Mesenchymal stem cell (in vitro differentiated cells and primary cell): ENCODE results near the gene FNIP2.

ENCODE experiments used
- DNase-seq: peaks from one replicate; pipeline ENCODE4 v3.0.0-alpha.2; 2013
- H2AFZ ChIP-seq: one replicate; pipeline ENCODE4 v1.6.1; 2013; ENCODE audit warnings: low read depth, mild to moderate bottlenecking, control low read depth, inconsistent platforms, low read length, moderate library complexity
- H2AK5ac ChIP-seq: 2 replicates; pipeline ENCODE4 v1.6.1; 2013; ENCODE audit warnings: low read length, moderate library complexity, mild to moderate bottlenecking, inconsistent platforms; ENCODE audit not compliant: severe bottlenecking
- H2BK120ac ChIP-seq: one replicate; pipeline ENCODE4 v1.6.1; 2013; ENCODE audit warnings: low read depth, mild to moderate bottlenecking, inconsistent platforms, low read length, moderate library complexity
- H2BK12ac ChIP-seq, 2 experiments: one replicate each; pipeline ENCODE4 v1.6.1; 2013; ENCODE audit warnings: inconsistent platforms in 2 of 2, low read length in 2 of 2, mild to moderate bottlenecking in 2 of 2, moderate library complexity in 2 of 2, control low read depth in 1 of 2
- H2BK15ac ChIP-seq: one replicate; pipeline ENCODE4 v1.6.1; 2013; ENCODE audit warnings: mild to moderate bottlenecking, low read depth, inconsistent platforms; ENCODE audit not compliant: poor library complexity, severe bottlenecking
- H2BK5ac ChIP-seq: 2 replicates; pipeline ENCODE4 v1.6.1; 2013; ENCODE audit warnings: low read depth, mild to moderate bottlenecking, low read length, control low read depth, inconsistent platforms; ENCODE audit not compliant: poor library complexity, severe bottlenecking
- H3K14ac ChIP-seq, 2 experiments: one replicate each; pipeline ENCODE4 v1.6.1; 2013; ENCODE audit warnings: inconsistent platforms in 2 of 2, low read length in 2 of 2, control low read depth in 1 of 2, mild to moderate bottlenecking in 1 of 2, moderate library complexity in 1 of 2
- H3K18ac ChIP-seq, 2 experiments: one replicate each; pipeline ENCODE4 v1.6.1; 2013; ENCODE audit warnings: inconsistent platforms in 2 of 2, low read length in 2 of 2, control low read depth in 1 of 2, low read depth in 1 of 2, mild to moderate bottlenecking in 1 of 2
- H3K23ac ChIP-seq, 2 experiments: one replicate each; pipeline ENCODE4 v1.6.1; 2013; ENCODE audit warnings: inconsistent platforms in 2 of 2, low read length in 2 of 2, mild to moderate bottlenecking in 2 of 2, moderate library complexity in 2 of 2, control low read depth in 1 of 2
- H3K27ac ChIP-seq: 2 replicates; pipeline ENCODE4 v1.5.1; 2013; ENCODE audit warnings: mild to moderate bottlenecking, moderate library complexity, low read length, control low read depth, inconsistent platforms; ENCODE audit not compliant: poor library complexity, severe bottlenecking
- H3K27me3 ChIP-seq, 2 experiments: 2 replicates each; pipeline versions ENCODE4 v1.6.1 to v1.7.0; 2013; ENCODE audit warnings: low read length in 2 of 2, mild to moderate bottlenecking in 2 of 2, moderate library complexity in 2 of 2, control low read depth in 1 of 2, inconsistent platforms in 1 of 2; ENCODE audit not compliant: control insufficient read depth in 1 of 2, insufficient read depth in 1 of 2
- H3K36me3 ChIP-seq, 2 experiments: 2 replicates each; pipeline versions ENCODE4 v1.6.1 to v1.7.0; 2013; ENCODE audit warnings: low read length in 2 of 2, control low read depth in 1 of 2, inconsistent platforms in 1 of 2, low read depth in 1 of 2, mild to moderate bottlenecking in 1 of 2; ENCODE audit not compliant: insufficient read depth in 2 of 2, control insufficient read depth in 1 of 2
- H3K4ac ChIP-seq, 2 experiments: one replicate each; pipeline ENCODE4 v1.6.1; 2013; ENCODE audit warnings: inconsistent platforms in 2 of 2, low read length in 2 of 2, mild to moderate bottlenecking in 2 of 2, moderate library complexity in 2 of 2, control low read depth in 1 of 2, low read depth in 1 of 2
- H3K4me1 ChIP-seq: 2 replicates; pipeline ENCODE4 v1.6.1; 2013; ENCODE audit warnings: low read depth, low read length, control low read depth; ENCODE audit not compliant: control insufficient read depth, insufficient read depth
- H3K4me2 ChIP-seq: 2 replicates; pipeline ENCODE4 v1.6.1; 2013; ENCODE audit warnings: low read length, mild to moderate bottlenecking, inconsistent platforms; ENCODE audit not compliant: poor library complexity, severe bottlenecking
- H3K4me3 ChIP-seq, 2 experiments: 2 replicates each; pipeline versions ENCODE4 v1.5.1 to v1.7.0; 2013; ENCODE audit warnings: low read length in 2 of 2, mild to moderate bottlenecking in 2 of 2, control low read depth in 1 of 2, low read depth in 1 of 2; ENCODE audit not compliant: insufficient read depth in 1 of 2
- H3K79me1 ChIP-seq: replicated peaks from 2 replicates; pipeline ENCODE4 v1.6.1; 2013; ENCODE audit warnings: mild to moderate bottlenecking, control low read depth, low read length, inconsistent platforms; ENCODE audit not compliant: poor library complexity, severe bottlenecking
- H3K9ac ChIP-seq: 2 replicates; pipeline ENCODE4 v1.7.0; 2013; ENCODE audit warnings: mild to moderate bottlenecking, low read length, moderate library complexity
- H3K9me3 ChIP-seq: 2 replicates; pipeline ENCODE4 v1.7.0; 2013; ENCODE audit warnings: mild to moderate bottlenecking, low read length; ENCODE audit not compliant: control insufficient read depth
- H4K8ac ChIP-seq: one replicate; pipeline ENCODE4 v1.6.1; 2013; ENCODE audit warnings: inconsistent platforms, mild to moderate bottlenecking, low read length, moderate library complexity
- H4K91ac ChIP-seq: one replicate; pipeline ENCODE4 v1.6.1; 2013; ENCODE audit warnings: mild to moderate bottlenecking, low read length, inconsistent platforms
- WGBS: methylation state at CpG from one replicate; pipeline ENCODE4 v1.1.7; 2013; ENCODE audit warnings: mixed read lengths; 5-methylcytosine and 5-hydroxymethylcytosine counted together

The FNIP2 gene

DNA sequence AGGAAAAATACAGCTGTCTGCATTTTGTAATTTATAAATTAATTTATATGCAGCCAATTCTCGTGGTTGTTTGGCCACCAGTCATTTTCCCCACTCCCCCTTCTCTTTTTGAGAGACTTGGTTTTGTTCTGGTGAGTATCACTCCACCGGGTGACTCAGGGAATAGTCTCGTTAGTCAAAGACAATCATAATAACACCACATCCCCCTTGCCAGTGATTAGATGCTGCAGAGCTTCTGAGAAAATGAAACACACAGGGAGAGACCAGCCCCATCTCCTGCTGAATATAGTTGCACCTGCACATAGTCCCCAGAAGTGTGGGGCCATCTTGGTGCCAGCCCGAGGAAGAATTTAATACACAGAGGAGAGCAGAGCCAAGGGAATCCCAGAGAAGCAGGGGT is 8.0 kb upstream of the FNIP2 start:
- H3K4ac ChIP-seq = no peak overlapping the region
- no peak overlapping the region for H3K9ac ChIP-seq
- no peak overlapping the region for H3K14ac ChIP-seq
- H4K8ac ChIP-seq = no peak overlapping the region
- no peak overlapping the region for H4K91ac ChIP-seq
- no peaks in the 10 kb centered on the region for H3K9me3 ChIP-seq
- no peak for DNase-seq
- no peak overlapping the region for H3K27ac ChIP-seq
- H3K4me3 ChIP-seq = no peak overlapping the region
- H3K18ac ChIP-seq = no peak overlapping the region
- H3K79me1 ChIP-seq = no peaks in the 10 kb centered on the region
- H2AK5ac ChIP-seq = no peak overlapping the region
- no peak overlapping the region for H2BK12ac ChIP-seq
- no peaks in the 10 kb centered on the region for H3K27me3 ChIP-seq
- no peak overlapping the region for H3K23ac ChIP-seq
- H3K4me1 ChIP-seq = no peaks in the 10 kb centered on the region
- no peak overlapping the region for H2BK5ac ChIP-seq
- no peak overlapping the region for H2BK15ac ChIP-seq
- H3K36me3 ChIP-seq = no peaks in the 10 kb centered on the region
- H2BK120ac ChIP-seq = no peak overlapping the region
- 87% methylated on average over 4 of the region's 4 CpGs for WGBS
- H2AFZ ChIP-seq = no peak overlapping the region
- no peak overlapping the region for H3K4me2 ChIP-seq

DNA sequence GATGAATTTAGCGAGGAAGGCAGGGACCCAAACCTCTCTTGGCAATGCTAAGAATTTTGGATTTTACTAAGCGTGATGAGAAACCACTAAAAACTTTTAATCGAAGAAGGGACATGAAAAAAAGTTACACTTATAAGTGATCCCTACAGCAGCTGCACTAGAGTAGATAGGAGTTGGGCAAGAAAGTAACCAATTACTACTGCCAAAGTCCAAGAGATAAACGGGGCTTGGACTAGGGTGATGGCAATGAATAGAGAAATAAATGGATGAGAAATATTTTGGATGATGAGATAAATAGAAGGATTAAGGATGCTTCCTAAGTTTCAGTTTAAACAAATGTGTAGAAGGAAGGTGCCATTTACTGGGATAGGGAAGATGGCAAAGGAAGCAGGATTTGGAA is 6.3 kb upstream of the FNIP2 start:
- H2BK120ac ChIP-seq = no peak overlapping the region
- H3K27ac ChIP-seq = no peak overlapping the region

DNA sequence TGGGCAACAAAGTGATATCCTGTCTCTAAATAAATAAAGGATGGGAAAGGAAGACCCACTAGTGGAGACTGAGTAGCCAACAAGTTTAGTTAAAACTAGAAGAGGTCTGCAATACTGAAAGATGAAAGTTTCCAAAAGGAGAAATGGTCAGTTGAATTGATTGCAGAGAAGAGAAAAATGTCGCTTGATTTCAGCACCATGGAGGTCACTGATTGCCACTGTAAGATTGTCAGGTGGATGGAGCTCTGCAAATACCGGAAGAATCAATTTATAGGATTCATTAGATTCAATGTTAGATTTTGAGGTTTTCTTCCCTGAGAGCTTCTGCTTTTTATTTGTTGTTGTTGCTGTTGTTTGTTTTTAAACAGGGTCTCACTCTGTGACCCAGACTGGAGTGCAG is 5.4 kb upstream of the FNIP2 start:
- no peak overlapping the region for H3K4me3 ChIP-seq
- no peak overlapping the region for H3K4ac ChIP-seq
- no peaks in the 10 kb centered on the region for H3K79me1 ChIP-seq
- H3K4me2 ChIP-seq = no peak overlapping the region
- H3K27ac ChIP-seq = no peak overlapping the region
- H2BK15ac ChIP-seq = no peak overlapping the region
- H2AK5ac ChIP-seq = no peak overlapping the region
- H3K9ac ChIP-seq = no peak overlapping the region
- DNase-seq = no peak
- no peaks in the 10 kb centered on the region for H3K9me3 ChIP-seq
- no peak overlapping the region for H4K91ac ChIP-seq
- no peak overlapping the region for H4K8ac ChIP-seq
- no peaks in the 10 kb centered on the region for H3K4me1 ChIP-seq
- H2BK12ac ChIP-seq = no peak overlapping the region
- no peaks in the 10 kb centered on the region for H3K36me3 ChIP-seq
- no peak overlapping the region for H3K18ac ChIP-seq
- H3K27me3 ChIP-seq = no peaks in the 10 kb centered on the region
- no peak overlapping the region for H2AFZ ChIP-seq
- H3K23ac ChIP-seq = no peak overlapping the region
- WGBS = 41% methylated on average over 2 of the region's 2 CpGs
- no peak overlapping the region for H2BK5ac ChIP-seq
- H2BK120ac ChIP-seq = no peak overlapping the region
- H3K14ac ChIP-seq = no peak overlapping the region

More for the DNA sequence above, 6.3 kb upstream of the FNIP2 start:
- Histone ChIP-seq H2AK5ac (no peak overlapping the region), H2BK5ac (no peak overlapping the region), H3K4me1 (no peaks in the 10 kb centered on the region), H4K8ac (no peak overlapping the region), H4K91ac (no peak overlapping the region), H3K23ac (no peak overlapping the region), H3K9ac (no peak overlapping the region), H3K4me2 (no peak overlapping the region), H3K14ac (no peak overlapping the region), H3K9me3 (no peaks in the 10 kb centered on the region), H3K4me3 (no peak overlapping the region), H3K18ac (no peak overlapping the region), H3K36me3 (no peaks in the 10 kb centered on the region), H2BK15ac (no peak overlapping the region), H3K4ac (no peak overlapping the region), H2AFZ (no peak overlapping the region), H3K79me1 (no peaks in the 10 kb centered on the region), H3K27me3 (no peaks in the 10 kb centered on the region), H2BK12ac (no peak overlapping the region)
- DNase-seq = no peak
- 84% methylated on average over 4 of the region's 4 CpGs for WGBS

DNA sequence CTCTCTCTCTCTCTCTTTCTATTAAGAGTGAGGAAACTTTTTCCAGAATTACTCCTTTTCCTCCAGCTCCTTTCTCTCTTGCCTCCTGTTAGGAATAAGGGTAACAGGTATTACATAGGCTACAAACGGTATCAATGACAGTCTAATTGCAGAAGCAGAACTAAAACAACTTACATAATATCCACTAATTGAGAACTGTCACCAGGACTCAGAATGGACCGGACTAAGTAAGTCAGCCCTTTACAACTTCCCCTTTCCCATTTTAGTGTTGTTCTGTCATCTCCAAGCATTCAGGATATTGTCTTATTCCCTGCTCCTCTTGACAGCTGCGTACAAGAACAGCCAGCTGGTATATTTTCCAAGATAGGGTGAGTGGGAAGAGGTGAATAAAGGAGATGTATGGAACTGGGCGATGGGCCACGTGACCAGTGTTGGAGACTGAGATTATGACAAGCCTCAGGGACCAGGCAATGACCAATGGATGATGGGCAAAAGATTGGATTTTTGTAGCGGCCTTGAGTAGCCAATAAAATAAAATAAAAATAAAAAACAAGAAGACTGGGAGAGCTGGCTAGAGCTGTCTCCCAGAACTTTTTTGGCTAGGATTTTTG is 2.3 kb upstream of the FNIP2 start:
- 86% methylated on average over 6 of the region's 6 CpGs for WGBS

More for the DNA sequence above, 2.3 kb upstream of the FNIP2 start:
- peaks cover 9% of the 10 kb centered on the region for H3K79me1 ChIP-seq
- H3K14ac ChIP-seq = no peak overlapping the region
- no peak overlapping the region for H2BK5ac ChIP-seq
- no peaks in the 10 kb centered on the region for H3K36me3 ChIP-seq
- no peaks in the 10 kb centered on the region for H3K27me3 ChIP-seq
- no peak overlapping the region for H2AK5ac ChIP-seq
- no peak overlapping the region for H2BK12ac ChIP-seq
- no peak overlapping the region for H2AFZ ChIP-seq
- H3K4me2 ChIP-seq = no peak overlapping the region
- H3K27ac ChIP-seq = no peak overlapping the region
- no peaks in the 10 kb centered on the region for H3K9me3 ChIP-seq
- no peak overlapping the region for H2BK120ac ChIP-seq
- H3K4ac ChIP-seq = no peak overlapping the region
- no peak overlapping the region for H2BK15ac ChIP-seq
- no peak overlapping the region for H3K18ac ChIP-seq
- DNase-seq = no peak
- H4K91ac ChIP-seq = no peak overlapping the region
- no peaks in the 10 kb centered on the region for H3K4me1 ChIP-seq
- no peak overlapping the region for H3K23ac ChIP-seq
- H3K4me3 ChIP-seq = no peak overlapping the region
- H4K8ac ChIP-seq = no peak overlapping the region
- no peak overlapping the region for H3K9ac ChIP-seq
